ENCODE data around the gene PTPRA. TPM values are rescaled to one million over a fixed set of nuclear protein-coding genes. Genes with fewer than 3 reads are reported as not detected.
"Not testable (repeated sequence)": the region's sequence is repeated elsewhere in the genome, so short reads cannot be mapped to it uniquely, and the experiment has no call there.

The PTPRA gene
- total RNA-seq, 1 experiment from 2014 or later = 30.2 TPM

DNA sequence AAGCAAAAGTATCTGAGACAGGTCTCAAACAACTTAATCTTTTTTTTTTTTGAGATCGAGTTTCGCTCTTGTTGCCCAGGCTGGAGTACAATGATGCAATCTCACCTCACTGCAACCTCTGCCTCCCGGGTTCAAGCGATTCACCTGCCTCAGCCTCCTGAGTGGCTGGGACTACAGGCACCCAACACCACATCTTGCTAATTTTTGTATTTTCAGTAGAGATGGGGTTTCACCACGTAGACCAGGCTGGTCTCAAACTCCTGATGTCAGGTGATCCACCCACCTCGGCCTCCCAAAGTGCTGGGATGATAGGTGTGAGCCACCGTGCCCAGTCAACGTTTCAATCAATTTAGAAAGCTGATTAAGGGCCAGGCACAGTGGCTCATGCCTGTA, 200.0 kb downstream of the PTPRA start:
- DNase-seq (ENCODE audit: low spot score) = not testable (repeated sequence)

DNA sequence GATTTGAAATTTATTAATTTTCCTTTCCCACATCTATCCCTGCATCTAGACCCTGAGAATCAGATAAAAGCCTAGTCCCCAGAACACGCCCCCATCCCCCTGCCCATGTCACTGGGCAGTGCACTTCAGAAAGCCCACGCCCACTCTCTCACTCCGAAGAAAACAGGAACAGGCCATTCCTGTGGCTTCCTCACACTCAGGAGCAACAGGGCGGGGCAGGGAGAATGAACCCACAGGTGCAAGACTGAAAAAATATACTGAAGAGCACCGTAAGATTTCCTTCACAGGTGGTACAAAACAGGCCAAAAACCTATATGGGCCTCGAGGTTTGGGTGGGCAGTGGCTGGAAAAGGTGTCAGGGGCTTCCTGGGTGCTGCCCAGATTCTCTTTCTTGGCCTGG, 201.5 kb downstream of the PTPRA start:
- DNase-seq (ENCODE audit: low spot score) = no peak

DNA sequence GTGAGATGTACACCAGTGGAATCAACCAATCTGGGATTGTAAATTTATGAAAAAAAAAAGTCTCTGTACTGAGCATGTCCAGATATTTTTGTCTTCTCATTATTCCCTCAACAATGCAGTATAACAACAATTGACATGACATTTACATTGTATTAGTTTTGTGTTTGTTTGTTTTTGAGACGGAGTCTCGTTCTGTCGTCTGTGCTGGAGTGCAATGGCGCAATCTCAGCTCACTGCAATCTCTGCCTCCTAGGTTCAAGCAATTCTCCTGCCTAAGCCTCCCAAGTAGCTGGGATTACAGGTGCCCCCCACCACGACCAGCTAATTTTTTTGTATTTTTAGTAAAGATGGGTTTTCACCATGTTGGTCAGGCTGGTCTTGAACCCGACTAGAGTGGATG, 202.0 kb downstream of the PTPRA start:
- DNase-seq (ENCODE audit: low spot score) = not testable (repeated sequence)

DNA sequence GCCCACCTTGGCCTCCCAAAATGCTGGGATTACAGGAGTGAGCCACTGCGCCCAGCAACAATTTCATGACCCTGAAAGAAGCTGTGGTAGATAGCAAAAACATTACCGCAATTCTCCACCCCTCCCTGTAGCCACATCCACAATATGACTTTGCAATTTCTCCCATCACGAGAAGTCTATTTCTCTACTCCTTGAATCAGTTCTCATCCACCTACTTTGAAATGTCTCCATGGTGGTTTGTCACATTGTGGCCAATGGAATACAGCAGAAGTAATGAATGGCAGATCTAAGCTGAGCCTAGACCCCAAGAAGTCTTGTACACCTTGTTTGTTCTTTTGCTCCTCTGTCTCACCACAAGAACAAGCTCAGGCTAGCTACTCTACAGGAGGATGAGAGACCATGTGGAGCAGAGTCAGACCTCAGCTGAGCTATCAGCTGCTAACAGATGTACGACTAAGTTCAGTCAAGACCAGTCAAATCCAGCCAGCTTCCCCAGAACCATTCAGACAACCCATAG, 204.4 kb downstream of the PTPRA start:
- DNase-seq (ENCODE audit: low spot score) = no peak

DNA sequence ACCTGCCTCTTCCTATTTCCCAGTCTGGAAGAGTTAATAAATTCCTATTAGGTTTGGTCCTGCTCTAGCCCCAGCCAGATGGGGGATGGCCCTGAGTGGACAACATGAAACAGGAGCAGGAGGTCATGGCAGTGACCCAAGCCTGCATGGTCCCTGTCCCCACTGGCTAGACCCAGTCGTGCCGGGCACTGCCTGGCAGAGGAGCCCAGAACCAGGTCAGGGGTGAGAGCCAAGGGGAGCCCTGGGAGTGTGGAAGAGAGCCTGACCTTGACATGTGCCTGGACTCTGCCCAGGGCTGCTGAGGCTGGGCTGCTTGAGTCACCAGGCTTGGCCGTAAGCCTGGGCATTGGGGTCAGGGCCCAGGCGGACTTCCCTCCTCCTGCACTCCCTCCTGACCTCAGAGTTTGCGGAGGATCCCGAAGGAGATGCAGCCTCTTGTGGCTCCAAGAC, 207.7 kb downstream of the PTPRA start:
- DNase-seq (ENCODE audit: low spot score) = peak; percentile 77

DNA sequence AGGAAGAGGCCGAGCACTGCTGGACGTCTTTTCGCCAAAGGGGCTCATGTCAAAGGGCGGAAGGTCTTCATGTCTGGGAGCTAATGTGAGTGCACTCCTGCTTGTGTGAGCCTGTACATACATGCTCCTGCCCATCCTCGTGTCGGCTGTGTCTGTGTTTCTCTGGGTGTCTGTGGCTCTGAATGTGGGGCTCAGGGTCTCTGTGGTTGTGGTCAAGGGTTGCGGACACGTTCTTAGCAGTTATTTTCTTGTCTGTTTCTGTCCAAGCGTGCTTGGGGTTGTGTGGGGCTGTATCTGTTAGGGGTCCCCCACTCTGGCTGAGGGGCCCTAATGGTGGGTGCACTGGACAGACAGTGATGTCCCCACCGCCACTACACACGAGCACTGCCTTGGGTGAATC, 208.4 kb downstream of the PTPRA start:
- no peak for DNase-seq (ENCODE audit: low spot score)

DNA sequence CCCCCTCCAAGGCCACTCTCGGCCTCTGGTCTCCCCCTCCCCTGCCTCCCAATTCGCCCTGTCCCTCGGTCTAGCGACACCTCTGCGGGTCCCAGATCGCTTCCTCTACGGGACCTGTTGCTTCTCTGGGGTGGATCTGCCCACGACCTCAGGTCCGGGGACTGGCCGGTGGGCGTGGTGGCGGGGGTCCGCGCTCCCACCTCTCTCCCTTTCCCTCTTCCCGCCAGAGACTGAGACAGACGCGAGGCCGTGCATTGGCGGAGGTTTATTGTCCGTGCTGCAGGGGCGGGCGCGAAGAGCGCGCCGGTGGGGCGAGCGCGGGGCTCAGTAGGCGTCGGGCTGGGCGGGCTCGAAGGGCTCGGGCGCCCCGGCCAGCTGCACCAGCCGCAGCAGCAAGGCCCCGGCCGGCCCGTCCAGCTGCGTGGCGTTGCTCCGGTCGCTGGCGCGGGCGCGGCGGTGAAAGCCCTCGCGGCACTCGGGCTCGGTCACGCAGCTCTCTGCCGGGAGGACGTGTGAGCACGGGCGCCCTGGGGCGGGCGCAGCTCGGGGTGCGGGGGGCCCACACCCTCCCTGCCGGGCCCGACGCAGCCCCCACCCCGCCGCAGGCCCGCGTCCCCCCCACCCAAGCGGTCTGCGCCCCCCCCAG, 209.1 kb downstream of the PTPRA start:
- DNase-seq (ENCODE audit: low spot score) = no peak

DNA sequence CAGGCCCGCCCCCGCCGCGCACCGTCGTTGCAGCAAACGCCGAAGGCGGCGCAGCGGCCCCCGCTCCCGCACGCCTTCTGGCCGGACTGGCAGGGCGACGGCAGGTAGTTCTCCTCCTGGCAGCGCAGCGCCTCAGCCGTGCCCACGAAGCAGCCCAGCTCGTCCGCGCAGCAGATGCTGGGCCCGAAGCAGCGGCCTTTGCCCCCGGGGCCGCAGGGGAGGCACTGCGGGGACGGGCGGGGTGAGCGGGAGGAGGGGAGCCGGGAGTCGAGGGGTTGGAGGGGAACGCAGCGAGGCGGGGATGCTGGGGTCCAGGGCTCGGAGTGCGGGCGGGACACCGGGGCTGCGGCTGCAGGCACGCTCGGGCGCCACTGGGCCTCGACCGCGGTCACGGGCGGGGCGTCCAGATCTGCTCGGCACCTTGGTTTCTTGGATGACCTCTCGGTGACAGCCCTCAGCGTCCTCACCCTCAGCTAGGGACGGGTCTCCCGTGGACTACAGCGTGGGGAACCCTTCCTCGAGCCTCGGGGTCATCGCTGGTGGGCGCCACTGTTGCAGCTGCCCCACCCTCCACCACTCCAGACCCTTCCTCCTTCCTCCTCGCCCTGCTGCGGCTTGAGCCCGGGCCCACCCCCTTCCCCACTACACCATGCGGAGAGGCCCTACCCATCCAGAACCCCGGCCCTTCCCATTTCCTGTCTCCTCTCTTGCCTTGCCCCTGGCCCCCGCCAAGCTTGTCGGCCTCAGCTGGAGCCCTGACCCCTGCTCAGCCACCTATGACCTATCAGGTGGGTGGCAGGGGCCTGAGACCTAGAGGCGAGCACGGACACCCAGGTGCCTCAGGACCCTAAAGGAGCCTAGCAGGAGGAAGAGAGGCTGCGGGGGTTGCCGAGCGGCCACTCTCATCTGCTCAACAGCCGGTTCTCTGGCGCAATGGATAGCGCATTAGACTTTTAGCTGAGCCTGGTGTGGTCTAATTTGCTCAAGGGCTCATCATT, 210.0 kb downstream of the PTPRA start:
- no peak for DNase-seq (ENCODE audit: low spot score)

DNA sequence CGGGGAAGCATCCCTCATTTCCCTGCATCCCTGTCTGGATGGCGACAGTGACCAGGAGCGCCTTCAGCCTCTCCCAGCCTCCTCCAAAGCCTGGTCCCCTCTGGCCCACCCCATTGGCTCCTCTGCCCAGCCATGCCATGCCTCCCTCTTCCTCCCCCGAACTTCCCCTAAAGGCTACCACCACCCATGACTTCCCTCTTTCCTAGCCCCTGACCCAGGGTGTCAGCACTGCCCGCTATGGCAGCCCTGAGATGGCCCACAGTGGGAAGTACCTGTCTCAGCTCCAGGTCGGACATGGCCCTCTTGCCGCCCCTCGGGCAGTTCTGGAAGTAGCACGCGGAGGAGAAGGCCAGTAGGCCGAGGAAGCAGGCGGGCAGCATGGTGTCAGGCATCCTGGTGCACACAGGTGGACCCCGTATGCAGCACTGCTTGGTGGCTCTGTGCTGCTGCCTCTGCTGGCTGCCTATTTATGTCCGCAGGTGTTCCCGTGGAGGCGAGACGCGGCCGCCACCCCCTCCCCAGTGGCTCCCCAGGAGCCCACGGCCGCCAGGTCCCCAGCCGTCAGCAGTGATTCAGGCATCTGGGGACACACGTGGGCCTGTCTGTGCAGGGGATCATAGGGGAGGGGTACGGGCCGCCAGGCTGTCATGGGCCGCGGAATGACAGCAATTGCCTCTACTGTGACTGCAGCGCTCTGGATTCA, 211.2 kb downstream of the PTPRA start, which contains the start of gene AVP:
Gene AVP, minus strand, starts transcription at position 442 of the 703 bp plus-strand sequence. Its CDS starts 50 bp downstream, at position 392.
- DNase-seq (ENCODE audit: low spot score) = no peak

DNA sequence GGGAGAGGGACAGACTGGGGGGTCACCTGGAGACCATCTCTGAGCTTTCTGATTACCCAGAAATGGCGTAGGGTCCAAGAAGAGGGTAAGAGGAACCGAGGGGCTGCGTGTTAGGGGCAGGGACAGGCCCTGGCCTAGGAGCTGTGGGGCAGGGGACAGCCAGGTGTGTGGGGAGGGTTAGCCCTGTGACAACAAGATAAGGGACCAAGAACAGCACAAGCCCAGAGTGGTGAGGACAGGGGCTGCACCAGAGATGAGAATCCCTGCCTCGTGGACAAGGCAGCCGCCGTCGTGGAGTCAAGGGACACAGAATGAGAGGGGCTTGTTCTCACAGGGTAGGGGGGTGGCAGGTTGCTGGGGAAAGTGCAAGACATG, 211.7 kb downstream of the PTPRA start:
- no peak for DNase-seq (ENCODE audit: low spot score)

DNA sequence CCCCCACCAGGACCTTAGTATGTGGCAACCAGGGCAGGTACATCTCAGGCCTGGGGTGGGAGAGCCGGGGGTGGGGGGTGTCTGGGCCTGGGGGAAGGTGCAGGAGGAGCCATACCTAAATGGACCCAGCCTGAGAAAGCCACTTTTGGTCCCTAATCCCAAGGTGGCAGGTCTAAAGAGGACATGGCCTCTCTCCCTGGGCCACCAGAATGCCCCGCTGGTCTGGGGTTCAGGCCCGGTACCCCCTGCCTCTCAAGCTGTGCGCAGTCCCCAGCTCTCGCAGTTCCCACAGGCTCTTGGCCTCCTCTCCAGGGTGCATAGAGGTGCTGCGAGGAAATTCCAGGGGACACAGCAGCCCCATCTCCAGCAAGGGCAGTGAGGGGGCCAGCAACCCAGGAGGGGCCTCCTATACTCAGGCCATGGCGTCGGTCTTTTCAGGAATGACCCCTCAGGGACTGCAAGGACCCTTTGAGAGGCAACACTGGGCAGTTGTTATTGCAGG, 212.3 kb downstream of the PTPRA start:
- DNase-seq (ENCODE audit: low spot score) = no peak

DNA sequence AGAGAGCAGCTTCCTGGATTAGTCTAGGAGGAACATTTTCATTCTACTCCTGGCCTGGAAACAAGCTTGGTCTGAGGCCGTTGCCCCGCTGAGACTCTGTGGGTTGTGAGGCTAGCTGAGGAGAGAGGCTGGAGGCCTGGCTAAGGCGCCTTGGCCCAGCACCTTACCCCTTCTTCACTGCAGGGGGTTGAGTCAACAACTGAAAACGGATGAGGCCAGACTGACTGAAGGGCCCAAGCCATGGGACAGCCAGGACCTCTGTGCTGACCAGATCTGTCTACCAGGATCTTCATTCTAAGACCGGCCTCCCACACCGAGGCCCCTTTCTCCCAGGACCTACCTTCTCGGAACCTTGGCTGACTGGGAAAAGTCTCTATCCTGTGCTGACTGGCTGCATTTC, 214.8 kb downstream of the PTPRA start:
- no peak for DNase-seq (ENCODE audit: low spot score)

Other genes starting within 250 kb of the PTPRA start
- gene NOP56, start 220.8 kb upstream of the PTPRA start, total RNA-seq (2014; rRNA removed; shearing (Covaris generic)) = 210 and 227 TPM in 2 replicates
- 258 and 260 TPM in 2 replicates for gene IDH3B, start 209.3 kb upstream of the PTPRA start, total RNA-seq (2014; rRNA removed; shearing (Covaris generic))
- 5.2 and 7.2 TPM in 2 replicates for gene EBF4, start 180.7 kb upstream of the PTPRA start, total RNA-seq (2014; rRNA removed; shearing (Covaris generic))
- gene CPXM1, start 72.9 kb upstream of the PTPRA start, total RNA-seq (2014; rRNA removed; shearing (Covaris generic)) = not detected in 2 replicates
- gene C20orf141, start 58.5 kb upstream of the PTPRA start, total RNA-seq (2014; rRNA removed; shearing (Covaris generic)) = not detected in 2 replicates
- gene TMEM239, start 57.1 kb upstream of the PTPRA start, total RNA-seq (2014; rRNA removed; shearing (Covaris generic)) = not detected in 2 replicates
- 11.9 and 13.2 TPM in 2 replicates for gene PCED1A, start 32.8 kb upstream of the PTPRA start, total RNA-seq (2014; rRNA removed; shearing (Covaris generic))
- 44.1 and 48.1 TPM in 2 replicates for gene VPS16, start 32.7 kb upstream of the PTPRA start, total RNA-seq (2014; rRNA removed; shearing (Covaris generic))
- gene GNRH2, start 170.1 kb downstream of the PTPRA start, total RNA-seq (2014; rRNA removed; shearing (Covaris generic)) = not detected in 2 replicates
- gene MRPS26, start 172.6 kb downstream of the PTPRA start, total RNA-seq (2014; rRNA removed; shearing (Covaris generic)) = 98.6 and 101 TPM in 2 replicates
- not detected in 2 replicates for gene OXT, start 198.1 kb downstream of the PTPRA start, total RNA-seq (2014; rRNA removed; shearing (Covaris generic))
- gene AVP, start 211.2 kb downstream of the PTPRA start, total RNA-seq (2014; rRNA removed; shearing (Covaris generic)) = not detected in 2 replicates

Measured in A172 (cell line).